Thyroid gland (tissue), 4 donors: ENCODE results near the gene CCDC170.

Source experiments
- POLR2A ChIP-seq, 2 donors: fragments of 450-650 bp; IDR thresholded peaks; one replicate each; pipeline ENCODE4 v1.6.1; 2017; ENCODE audit warnings: antibody characterized with exemption in 2 of 2, mild to moderate bottlenecking in 2 of 2, moderate library complexity in 1 of 2
- TF ChIP-seq, protein P1 (sequence below), 6 experiments: fragments of 200-600 bp in 3 of 6; fragments of 450-650 bp in 3 of 6; sonication (generic) in 3 of 6; IDR thresholded peaks; one replicate each; pipeline ENCODE4 v1.5.1; 2016 to 2019; ENCODE audit warnings: antibody characterized with exemption in 6 of 6, mild to moderate bottlenecking in 2 of 6, inconsistent platforms in 1 of 6, moderate library complexity in 1 of 6

DNA sequence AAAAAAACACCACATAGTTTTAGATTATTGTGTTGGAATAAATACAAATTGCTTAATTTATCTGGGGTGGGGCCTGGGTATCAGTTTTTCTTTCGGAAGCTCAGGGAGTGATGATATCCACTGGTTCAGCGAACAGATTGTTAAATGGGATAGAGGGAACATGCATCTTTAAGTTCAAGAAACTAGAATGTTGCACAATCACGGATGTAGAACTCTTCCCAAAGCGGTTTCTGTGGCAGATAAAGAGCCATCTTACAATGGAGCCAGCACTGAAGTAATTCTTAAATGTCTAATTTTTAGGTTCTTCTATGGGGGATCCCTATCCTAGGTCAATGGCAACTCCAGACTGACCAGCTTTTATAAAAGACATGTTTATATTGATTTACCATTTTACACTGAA is 32.1 kb upstream of the CCDC170 start:
- TF ChIP-seq, protein P1, sequence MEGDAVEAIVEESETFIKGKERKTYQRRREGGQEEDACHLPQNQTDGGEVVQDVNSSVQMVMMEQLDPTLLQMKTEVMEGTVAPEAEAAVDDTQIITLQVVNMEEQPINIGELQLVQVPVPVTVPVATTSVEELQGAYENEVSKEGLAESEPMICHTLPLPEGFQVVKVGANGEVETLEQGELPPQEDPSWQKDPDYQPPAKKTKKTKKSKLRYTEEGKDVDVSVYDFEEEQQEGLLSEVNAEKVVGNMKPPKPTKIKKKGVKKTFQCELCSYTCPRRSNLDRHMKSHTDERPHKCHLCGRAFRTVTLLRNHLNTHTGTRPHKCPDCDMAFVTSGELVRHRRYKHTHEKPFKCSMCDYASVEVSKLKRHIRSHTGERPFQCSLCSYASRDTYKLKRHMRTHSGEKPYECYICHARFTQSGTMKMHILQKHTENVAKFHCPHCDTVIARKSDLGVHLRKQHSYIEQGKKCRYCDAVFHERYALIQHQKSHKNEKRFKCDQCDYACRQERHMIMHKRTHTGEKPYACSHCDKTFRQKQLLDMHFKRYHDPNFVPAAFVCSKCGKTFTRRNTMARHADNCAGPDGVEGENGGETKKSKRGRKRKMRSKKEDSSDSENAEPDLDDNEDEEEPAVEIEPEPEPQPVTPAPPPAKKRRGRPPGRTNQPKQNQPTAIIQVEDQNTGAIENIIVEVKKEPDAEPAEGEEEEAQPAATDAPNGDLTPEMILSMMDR (IDR thresholded peaks at IDR 0.05): no peak
- TF ChIP-seq POLR2A (IDR thresholded peaks at IDR 0.05): no peak
